Keratinocyte (primary cell): ENCODE data around the gene ANKRD10. TPM values are rescaled to one million over a fixed set of nuclear protein-coding genes. Genes with fewer than 3 reads are reported as not detected.

ENCODE experiments used
- DNase-seq: peaks from one replicate; pipeline ENCODE4 v3.0.0-alpha.2; 2011; ENCODE audit warnings: low read depth, missing footprints, low spot score
- FAIRE-seq: peaks from 2 replicates; lab custom pipeline; 2011; peaks lifted over from hg19 to GRCh38; lab: Jason Lieb, UNC
- H2AFZ ChIP-seq: 2 replicates; pipeline ENCODE4 v1.6.0; 2012; ENCODE audit warnings: low read length, control low read depth, inconsistent platforms; ENCODE audit not compliant: control insufficient read depth
- H3K27ac ChIP-seq: 2 replicates; pipeline ENCODE4 v1.5.1; 2011; ENCODE audit warnings: low read length; ENCODE audit not compliant: control insufficient read depth, insufficient read depth
- H3K27me3 ChIP-seq: 3 replicates; pipeline ENCODE4 v1.6.0; 2011; ENCODE audit warnings: low read length; ENCODE audit not compliant: control insufficient read depth, insufficient read depth; ENCODE audit errors: extremely low read depth
- H3K36me3 ChIP-seq, 2 experiments: 2 replicates in 1 of 2; 3 replicates in 1 of 2; pipeline ENCODE4 v1.5.1; 2011; ENCODE audit warnings: low read length in 2 of 2, mild to moderate bottlenecking in 1 of 2; ENCODE audit not compliant: control insufficient read depth in 2 of 2, insufficient read depth in 2 of 2; ENCODE audit errors: extremely low read depth in 1 of 2
- H3K4me1 ChIP-seq: 3 replicates; pipeline ENCODE4 v1.5.1; 2011; ENCODE audit warnings: low read length; ENCODE audit not compliant: control insufficient read depth, insufficient read depth; ENCODE audit errors: extremely low read depth
- H3K4me2 ChIP-seq: 3 replicates; pipeline ENCODE4 v1.6.0; 2011; ENCODE audit warnings: low read depth, low read length; ENCODE audit not compliant: control insufficient read depth, insufficient read depth; ENCODE audit errors: extremely low read depth
- H3K4me3 ChIP-seq, 3 experiments: fragments of 200-600 bp in 1 of 3; sonication (generic) in 1 of 3; 2 replicates in 2 of 3; 3 replicates in 1 of 3; pipeline ENCODE4 v1.5.1; 2011 to 2016; ENCODE audit warnings: low read length in 3 of 3, mild to moderate bottlenecking in 3 of 3, control low read depth in 2 of 3, inconsistent platforms in 1 of 3, low read depth in 1 of 3, mixed read lengths in 1 of 3, mixed run types in 1 of 3, moderate library complexity in 1 of 3; ENCODE audit not compliant: control insufficient read depth in 2 of 3, insufficient read depth in 2 of 3; ENCODE audit errors: extremely low read depth in 1 of 3
- H3K79me2 ChIP-seq: 2 replicates; pipeline ENCODE4 v1.6.0; 2012; ENCODE audit warnings: low read length; ENCODE audit not compliant: control insufficient read depth, insufficient read depth
- H3K9ac ChIP-seq: 3 replicates; pipeline ENCODE4 v1.6.0; 2011; ENCODE audit warnings: low read length; ENCODE audit not compliant: control insufficient read depth, insufficient read depth; ENCODE audit errors: extremely low read depth
- H3K9me1 ChIP-seq: 3 replicates; pipeline ENCODE4 v1.6.0; 2011; ENCODE audit warnings: low read length; ENCODE audit not compliant: control insufficient read depth, insufficient read depth; ENCODE audit errors: extremely low read depth
- H3K9me3 ChIP-seq: 2 replicates; pipeline ENCODE4 v1.5.1; 2012; ENCODE audit warnings: low read depth, low read length; ENCODE audit not compliant: control insufficient read depth
- H4K20me1 ChIP-seq: 3 replicates; pipeline ENCODE4 v1.6.0; 2011; ENCODE audit warnings: low read length; ENCODE audit not compliant: control insufficient read depth, insufficient read depth; ENCODE audit errors: extremely low read depth
- CTCF ChIP-seq, 3 experiments: IDR thresholded peaks in 1 of 3; conservative IDR thresholded peaks in 1 of 3; optimal IDR thresholded peaks in 1 of 3; 2 replicates in 2 of 3; 3 replicates in 1 of 3; pipeline versions ENCODE3 to v1.5.1; 2011; ENCODE audit warnings: low read length in 3 of 3, mild to moderate bottlenecking in 3 of 3, moderate library complexity in 2 of 3, control low read depth in 1 of 3, inconsistent platforms in 1 of 3; ENCODE audit not compliant: insufficient read depth in 2 of 3; ENCODE audit errors: extremely low read depth in 1 of 3
- EZH2 ChIP-seq: IDR thresholded peaks from one replicate; pipeline ENCODE4 v1.6.1; 2012; ENCODE audit warnings: inconsistent platforms, mild to moderate bottlenecking, low read length, moderate library complexity
- dilution Hi-C: fragments of 300-500 bp; cut with MboI; formaldehyde crosslinking; loops from one replicate; pipeline ENCODE4 v1.7.0; 2020; ENCODE audit warnings: low sequenced_read_pairs; ENCODE audit not compliant: extremely low pct_ligation_motif_present
- polyA plus RNA-seq, 5 experiments: library from polyadenylated mRNA; depleted of rRNA in 3 of 5; stranded (reverse) in 3 of 5; stranded (forward) in 1 of 5; unstranded in 1 of 5; fragments of >200 nt; gene quantifications; 1 replicate in 1 of 5; 2 replicates in 3 of 5; 3 replicates in 1 of 5; pipeline versions ENCODE4 v1.2.1 to v1.2.3, GENCODE V29; 2011 to 2012; ENCODE audit warnings: missing spikeins in 2 of 5, low read depth in 1 of 5, low replicate concordance in 1 of 5

ANKRD10 gene
- polyA plus RNA-seq, 1 donor (not counting 4 experiments of a cell fraction or from before 2014, with no cell fraction given), result 58.1 TPM

GRCh38 chr13:110834572-110834971, 80.3 kb downstream of the ANKRD10 start:
- no peaks in the 10 kb centered on the region for H4K20me1 ChIP-seq
- no peaks in the 10 kb centered on the region for H3K36me3 ChIP-seq
- no peaks in the 10 kb centered on the region for H3K79me2 ChIP-seq
- H2AFZ ChIP-seq, result no peak overlapping the region
- no peak for FAIRE-seq
- H3K9ac ChIP-seq, result no peak overlapping the region
- no peak for TF ChIP-seq EZH2
- no peak for TF ChIP-seq CTCF (optimal IDR thresholded peaks at IDR 0.05 in 1 of 3, IDR thresholded peaks at IDR 0.05 in 1 of 3, conservative IDR thresholded peaks at IDR 0.05 in 1 of 3; ENCODE audit: extremely low read depth in 1 of 3, insufficient read depth in 2 of 3, low read length in 3 of 3)
- no peak overlapping the region for H3K27ac ChIP-seq
- no peaks in the 10 kb centered on the region for H3K9me3 ChIP-seq
- dilution Hi-C loops, result no loop called here
- no peak overlapping the region for H3K4me3 ChIP-seq
- no peaks in the 10 kb centered on the region for H3K4me1 ChIP-seq
- no peak for DNase-seq
- H3K27me3 ChIP-seq, result peaks cover 19% of the 10 kb centered on the region
- H3K4me2 ChIP-seq, result no peak overlapping the region
- no peaks in the 10 kb centered on the region for H3K9me1 ChIP-seq

GRCh38 chr13:110832531-110832930, 82.3 kb downstream of the ANKRD10 start:
- Histone ChIP-seq H2AFZ (no peak overlapping the region), H3K4me3 (no peak overlapping the region), H3K9me1 (no peaks in the 10 kb centered on the region), H3K79me2 (no peaks in the 10 kb centered on the region), H3K27me3 (peaks cover 19% of the 10 kb centered on the region), H3K27ac (no peak overlapping the region), H4K20me1 (no peaks in the 10 kb centered on the region), H3K9me3 (no peaks in the 10 kb centered on the region), H3K4me1 (no peaks in the 10 kb centered on the region), H3K36me3 (no peaks in the 10 kb centered on the region), H3K4me2 (no peak overlapping the region), H3K9ac (no peak overlapping the region)
- FAIRE-seq (no peak), DNase-seq (no peak)
- dilution Hi-C loops, result no loop called here
- TF ChIP-seq EZH2, result no peak
- TF ChIP-seq CTCF (optimal IDR thresholded peaks at IDR 0.05 in 1 of 3, IDR thresholded peaks at IDR 0.05 in 1 of 3, conservative IDR thresholded peaks at IDR 0.05 in 1 of 3; ENCODE audit: extremely low read depth in 1 of 3, insufficient read depth in 2 of 3, low read length in 3 of 3), result no peak
